ENCODE results near the gene ADAMTSL5. TPM values are rescaled to one million over a fixed set of nuclear protein-coding genes. Genes with fewer than 3 reads are reported as not detected.

ADAMTSL5 gene
- total RNA-seq, 1 donor from 2014 or later = 3.6 TPM

- intact Hi-C loops (cut with micrococcal nuclease) = no loop called here
- H3K36me3 Mint-ChIP-seq (ENCODE audit: low read depth) = no peaks in the 10 kb centered on the region
- H3K4me1 Mint-ChIP-seq (ENCODE audit: low read depth) = peaks cover 11% of the 10 kb centered on the region
- no peak overlapping the region for H3K27ac Mint-ChIP-seq
- DNase-seq (ENCODE audit: low spot score) = no peak
- H3K4me3 Mint-ChIP-seq = no peak overlapping the region
- H3K27me3 Mint-ChIP-seq (ENCODE audit: insufficient read depth) = peaks cover 6% of the 10 kb centered on the region
- no peaks in the 10 kb centered on the region for H3K9me3 Mint-ChIP-seq
Measured at GRCh38 chr19:1495051-1495798, 17.6 kb downstream of the ADAMTSL5 start.

GRCh38 chr19:1494115-1494815, 18.6 kb downstream of the ADAMTSL5 start:
- no peak overlapping the region for H3K27ac Mint-ChIP-seq
- H3K27me3 Mint-ChIP-seq (ENCODE audit: insufficient read depth) = peaks cover 6% of the 10 kb centered on the region
- intact Hi-C loops (cut with micrococcal nuclease) = loop anchor here (5.0 kb wide), 1 partner anchor 368 kb away; the partner anchor contains the start of gene KLF16
- H3K9me3 Mint-ChIP-seq = no peaks in the 10 kb centered on the region
- no peak for DNase-seq (ENCODE audit: low spot score)
- H3K36me3 Mint-ChIP-seq (ENCODE audit: low read depth) = no peaks in the 10 kb centered on the region
- peaks cover 11% of the 10 kb centered on the region for H3K4me1 Mint-ChIP-seq (ENCODE audit: low read depth)
- no peak overlapping the region for H3K4me3 Mint-ChIP-seq

- Mint-ChIP-seq H3K4me1 (ENCODE audit: low read depth) (peaks cover 11% of the 10 kb centered on the region), H3K4me3 (peak overlapping the region; percentile 81)
Measured at GRCh38 chr19:1492474-1493006, 20.3 kb downstream of the ADAMTSL5 start.

GRCh38 chr19:1491849-1492170, 21.0 kb downstream of the ADAMTSL5 start:
- Mint-ChIP-seq H3K27ac (peak overlapping the region; percentile 21), H3K36me3 (ENCODE audit: low read depth) (no peaks in the 10 kb centered on the region), H3K27me3 (ENCODE audit: insufficient read depth) (peaks cover 6% of the 10 kb centered on the region), H3K9me3 (no peaks in the 10 kb centered on the region), H3K4me3 (peak overlapping the region; percentile 81), H3K4me1 (ENCODE audit: low read depth) (peaks cover 11% of the 10 kb centered on the region)
- intact Hi-C loops (cut with micrococcal nuclease) = loop anchor here (2.0 to 5.0 kb wide), 5 partner anchors 21 to 370 kb away; partner anchors contain the start of genes DAZAP1, KLF16, MBD3 and TCF3
- no peak for DNase-seq (ENCODE audit: low spot score)

More at GRCh38 chr19:1492474-1493006, 20.3 kb downstream of the ADAMTSL5 start:
- H3K27me3 Mint-ChIP-seq (ENCODE audit: insufficient read depth) = peaks cover 6% of the 10 kb centered on the region
- H3K9me3 Mint-ChIP-seq = no peaks in the 10 kb centered on the region
- no peak for DNase-seq (ENCODE audit: low spot score)
- no peaks in the 10 kb centered on the region for H3K36me3 Mint-ChIP-seq (ENCODE audit: low read depth)
- H3K27ac Mint-ChIP-seq = no peak overlapping the region
- intact Hi-C loops (cut with micrococcal nuclease) = loop anchor here (5.0 kb wide), 1 partner anchor 370 kb away; the partner anchor contains the start of gene KLF16

GRCh38 chr19:1491114-1491848, 21.5 kb downstream of the ADAMTSL5 start, which contains the start of gene REEP6:
Gene REEP6, plus strand, starts transcription at chr19:1491181. Its CDS starts 89 bp downstream, at chr19:1491270.
- Mint-ChIP-seq H3K4me3 (peak within 1 kb of the TSS; percentile 82), H3K9me3 (no peaks in the 10 kb centered on the region), H3K27me3 (ENCODE audit: insufficient read depth) (peaks cover 6% of the 10 kb centered on the region), H3K4me1 (ENCODE audit: low read depth) (peaks cover 11% of the 10 kb centered on the region), H3K36me3 (ENCODE audit: low read depth) (no peaks in the 10 kb centered on the region), H3K27ac (peak within 1 kb of the TSS; percentile 74)
- intact Hi-C loops (cut with micrococcal nuclease) = loop anchor here (2.0 to 5.0 kb wide), 5 partner anchors 20 to 371 kb away; partner anchors contain the start of genes DAZAP1, KLF16, MBD3 and TCF3
- no peak for DNase-seq (ENCODE audit: low spot score)

- peak within 1 kb of the TSS; percentile 82 for H3K4me3 Mint-ChIP-seq
- intact Hi-C loops (cut with micrococcal nuclease) = loop anchor here (1.0 to 5.0 kb wide), 12 partner anchors 11 to 606 kb away; partner anchors contain the start of genes ADAMTSL5, ATP8B3, C19orf25 and CIRBP
- H3K27ac Mint-ChIP-seq = peak within 1 kb of the TSS; percentile 74
- H3K27me3 Mint-ChIP-seq (ENCODE audit: insufficient read depth) = peaks cover 6% of the 10 kb centered on the region
- H3K9me3 Mint-ChIP-seq = no peaks in the 10 kb centered on the region
- peaks cover 11% of the 10 kb centered on the region for H3K4me1 Mint-ChIP-seq (ENCODE audit: low read depth)
- DNase-seq (ENCODE audit: low spot score) = peak; percentile 93
- no peaks in the 10 kb centered on the region for H3K36me3 Mint-ChIP-seq (ENCODE audit: low read depth)
Measured at GRCh38 chr19:1490311-1491113, 22.3 kb downstream of the ADAMTSL5 start, which contains the start of gene PCSK4. Gene PCSK4, minus strand, starts transcription at chr19:1490350. Its CDS starts 4 bp downstream, at chr19:1490346.

GRCh38 chr19:1489463-1490310, 23.1 kb downstream of the ADAMTSL5 start:
- peaks cover 6% of the 10 kb centered on the region for H3K27me3 Mint-ChIP-seq (ENCODE audit: insufficient read depth)
- no peaks in the 10 kb centered on the region for H3K9me3 Mint-ChIP-seq
- no peak for DNase-seq (ENCODE audit: low spot score)
- H3K36me3 Mint-ChIP-seq (ENCODE audit: low read depth) = no peaks in the 10 kb centered on the region
- H3K27ac Mint-ChIP-seq = no peak overlapping the region
- peaks cover 11% of the 10 kb centered on the region for H3K4me1 Mint-ChIP-seq (ENCODE audit: low read depth)
- intact Hi-C loops (cut with micrococcal nuclease) = loop anchor here (1.0 to 5.0 kb wide), 12 partner anchors 10 to 607 kb away; partner anchors contain the start of genes ADAMTSL5, ATP8B3, C19orf25 and CIRBP
- peak overlapping the region; percentile 62 for H3K4me3 Mint-ChIP-seq

- no peaks in the 10 kb centered on the region for H3K36me3 Mint-ChIP-seq (ENCODE audit: low read depth)
- peaks cover 11% of the 10 kb centered on the region for H3K4me1 Mint-ChIP-seq (ENCODE audit: low read depth)
- H3K27ac Mint-ChIP-seq = no peak overlapping the region
- no peak for DNase-seq (ENCODE audit: low spot score)
- no peak overlapping the region for H3K4me3 Mint-ChIP-seq
- intact Hi-C loops (cut with micrococcal nuclease) = no loop called here
- no peaks in the 10 kb centered on the region for H3K9me3 Mint-ChIP-seq
- peaks cover 3% of the 10 kb centered on the region for H3K27me3 Mint-ChIP-seq (ENCODE audit: insufficient read depth)
Measured at GRCh38 chr19:1488282-1488601, 24.6 kb downstream of the ADAMTSL5 start.

- Mint-ChIP-seq H3K9me3 (no peaks in the 10 kb centered on the region), H3K27ac (no peak overlapping the region), H3K4me1 (ENCODE audit: low read depth) (peaks cover 11% of the 10 kb centered on the region), H3K4me3 (no peak overlapping the region), H3K36me3 (ENCODE audit: low read depth) (no peaks in the 10 kb centered on the region), H3K27me3 (ENCODE audit: insufficient read depth) (peaks cover 3% of the 10 kb centered on the region)
- intact Hi-C loops (cut with micrococcal nuclease) = no loop called here
- DNase-seq (ENCODE audit: low spot score) = no peak
Measured at GRCh38 chr19:1487576-1488281, 25.1 kb downstream of the ADAMTSL5 start.

GRCh38 chr19:1486720-1487575, 25.9 kb downstream of the ADAMTSL5 start:
- peaks cover 9% of the 10 kb centered on the region for H3K4me1 Mint-ChIP-seq (ENCODE audit: low read depth)
- intact Hi-C loops (cut with micrococcal nuclease) = no loop called here
- no peaks in the 10 kb centered on the region for H3K36me3 Mint-ChIP-seq (ENCODE audit: low read depth)
- no peaks in the 10 kb centered on the region for H3K9me3 Mint-ChIP-seq
- H3K4me3 Mint-ChIP-seq = no peak overlapping the region
- H3K27ac Mint-ChIP-seq = no peak overlapping the region
- DNase-seq (ENCODE audit: low spot score) = no peak
- H3K27me3 Mint-ChIP-seq (ENCODE audit: insufficient read depth) = peaks cover 3% of the 10 kb centered on the region
